Measurements from ENCODE around the gene BPGM. TPM values are rescaled to one million over a fixed set of nuclear protein-coding genes. Genes with fewer than 3 reads are reported as not detected.

The BPGM gene
- total and polyA plus RNA-seq, 7 donors: 10.1 to 55.7 (median 14.9) TPM

DNA sequence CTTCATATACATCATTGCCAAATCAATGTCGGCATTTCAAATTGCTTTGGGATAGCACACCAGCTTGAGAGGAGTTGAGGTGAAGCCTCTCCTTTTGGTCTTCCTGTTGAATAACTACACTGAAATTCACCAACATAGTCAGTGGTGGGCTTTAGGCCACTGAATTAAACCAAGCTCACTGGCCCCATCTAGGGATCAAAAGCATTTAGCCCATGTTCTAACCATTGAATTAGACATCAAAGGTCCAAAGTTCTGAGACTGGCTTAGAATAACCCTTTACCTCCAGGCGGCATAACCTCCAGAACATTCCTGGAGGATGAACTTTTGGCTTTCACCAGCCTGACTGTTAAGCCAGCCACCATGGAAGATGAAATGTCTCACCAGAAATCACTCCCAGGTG is 54.6 kb downstream of the BPGM start:
- ATAC-seq (peak in 2 of 4 donors; percentile 56 to 66), DNase-seq (no peak)
- no peaks in the 10 kb centered on the region for H3K36me3 ChIP-seq (ENCODE audit: insufficient read depth in 1 of 2, low read depth in 1 of 2)
- H3K4me1 ChIP-seq: no peaks in the 10 kb centered on the region
- no peaks in the 10 kb centered on the region for H3K27me3 ChIP-seq (ENCODE audit: insufficient read depth in 3 of 3, low read length in 2 of 3)
- WGBS, 3 donors: 62 to 77% (median 63%) methylated on average over 2 of the region's 2 CpGs
- no peak overlapping the region for H3K27ac ChIP-seq
- no peaks in the 10 kb centered on the region for H3K9me3 ChIP-seq
- intact Hi-C loops (cut with DNase I): loop anchor here (5.0 to 10.0 kb wide), 2 partner anchors 66 to 69 kb away; no protein-coding TSS in a partner anchor
- TF ChIP-seq, protein P1, sequence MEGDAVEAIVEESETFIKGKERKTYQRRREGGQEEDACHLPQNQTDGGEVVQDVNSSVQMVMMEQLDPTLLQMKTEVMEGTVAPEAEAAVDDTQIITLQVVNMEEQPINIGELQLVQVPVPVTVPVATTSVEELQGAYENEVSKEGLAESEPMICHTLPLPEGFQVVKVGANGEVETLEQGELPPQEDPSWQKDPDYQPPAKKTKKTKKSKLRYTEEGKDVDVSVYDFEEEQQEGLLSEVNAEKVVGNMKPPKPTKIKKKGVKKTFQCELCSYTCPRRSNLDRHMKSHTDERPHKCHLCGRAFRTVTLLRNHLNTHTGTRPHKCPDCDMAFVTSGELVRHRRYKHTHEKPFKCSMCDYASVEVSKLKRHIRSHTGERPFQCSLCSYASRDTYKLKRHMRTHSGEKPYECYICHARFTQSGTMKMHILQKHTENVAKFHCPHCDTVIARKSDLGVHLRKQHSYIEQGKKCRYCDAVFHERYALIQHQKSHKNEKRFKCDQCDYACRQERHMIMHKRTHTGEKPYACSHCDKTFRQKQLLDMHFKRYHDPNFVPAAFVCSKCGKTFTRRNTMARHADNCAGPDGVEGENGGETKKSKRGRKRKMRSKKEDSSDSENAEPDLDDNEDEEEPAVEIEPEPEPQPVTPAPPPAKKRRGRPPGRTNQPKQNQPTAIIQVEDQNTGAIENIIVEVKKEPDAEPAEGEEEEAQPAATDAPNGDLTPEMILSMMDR (IDR thresholded peaks at IDR 0.05): peak; percentile 37
- H3K4me3 ChIP-seq: no peak overlapping the region

DNA sequence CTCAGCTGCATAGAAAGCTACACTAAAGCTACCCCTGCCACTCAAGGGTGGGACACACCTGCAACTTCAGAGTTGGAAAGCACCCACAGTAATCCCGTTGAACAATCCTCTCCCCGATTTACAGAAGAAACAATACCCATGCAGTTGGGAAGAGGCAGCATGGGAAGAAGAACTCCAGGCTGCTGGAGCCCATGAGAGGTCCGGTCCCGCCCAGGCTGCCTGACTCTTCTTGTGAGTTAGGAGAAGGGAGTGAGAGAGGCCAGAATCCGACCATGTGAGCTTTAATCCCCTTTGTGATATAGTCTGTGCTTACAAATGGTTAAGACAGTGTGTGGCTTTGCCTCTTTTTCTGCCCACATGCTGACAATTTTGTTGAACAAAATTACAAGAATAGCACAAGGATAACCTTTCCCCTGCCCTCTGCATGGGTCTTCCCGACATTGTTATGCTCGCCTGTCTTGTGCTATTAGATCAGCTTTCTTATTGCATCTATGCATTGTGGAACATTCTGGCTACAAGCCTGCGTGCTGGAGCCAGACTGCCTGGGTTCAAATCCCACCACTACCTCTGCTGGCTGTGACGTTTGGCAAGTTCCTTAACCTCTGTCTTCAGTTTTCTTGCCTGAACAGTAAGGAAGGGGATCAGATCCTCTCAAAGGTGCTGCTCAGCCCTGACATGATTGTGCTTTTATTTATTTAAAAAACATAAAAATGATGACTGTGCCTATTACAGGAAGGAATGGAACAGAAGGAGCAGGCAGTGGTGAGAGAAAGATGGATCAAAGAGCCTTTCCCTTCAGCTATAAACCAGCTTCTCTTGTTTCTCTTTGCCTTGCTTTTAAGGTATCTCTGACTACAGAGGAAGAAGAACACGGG is 56.0 kb downstream of the BPGM start:
- Histone ChIP-seq H3K4me3 (no peak overlapping the region), H3K36me3 (ENCODE audit: insufficient read depth in 1 of 2, low read depth in 1 of 2) (no peaks in the 10 kb centered on the region), H3K4me1 (no peaks in the 10 kb centered on the region), H3K27ac (no peak overlapping the region), H3K27me3 (ENCODE audit: insufficient read depth in 3 of 3, low read length in 2 of 3) (no peaks in the 10 kb centered on the region), H3K9me3 (no peaks in the 10 kb centered on the region)
- ATAC-seq (no peak), DNase-seq (no peak)
- WGBS, 3 donors: 69 to 71% (median 71%) methylated on average over 10 of the region's 10 CpGs
- TF ChIP-seq, protein P1 (IDR thresholded peaks at IDR 0.05): no peak
- intact Hi-C loops (cut with DNase I): loop anchor here (5.0 to 10.0 kb wide), 2 partner anchors 68 to 70 kb away; no protein-coding TSS in a partner anchor

DNA sequence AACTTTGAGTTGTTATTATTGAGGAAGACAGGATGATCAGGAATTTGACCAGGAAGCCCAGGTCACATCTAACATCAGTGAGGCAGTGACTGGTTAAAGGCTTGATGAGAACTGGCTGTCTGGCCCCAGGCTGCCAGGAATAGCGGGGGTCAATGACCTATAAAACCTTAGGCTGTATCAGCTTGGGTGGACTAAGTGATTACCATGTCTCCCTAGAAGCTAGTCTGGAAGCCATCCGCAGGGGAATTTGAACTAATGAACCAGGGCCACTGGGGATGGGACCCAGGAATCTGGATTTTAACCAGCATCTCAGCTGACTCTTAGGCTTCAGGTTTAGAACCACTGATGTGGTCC is 56.6 kb downstream of the BPGM start:
- no peak for ATAC-seq
- no peaks in the 10 kb centered on the region for H3K27me3 ChIP-seq (ENCODE audit: insufficient read depth in 3 of 3, low read length in 2 of 3)
- H3K27ac ChIP-seq: no peak overlapping the region
- no peaks in the 10 kb centered on the region for H3K4me1 ChIP-seq
- 81 to 95% (median 92%) methylated on average over 2 of the region's 2 CpGs for whole genome bisulfite sequencing, 3 donors
- DNase-seq: no peak
- no peaks in the 10 kb centered on the region for H3K9me3 ChIP-seq
- intact Hi-C loops (cut with DNase I): loop anchor here (5.0 to 10.0 kb wide), 2 partner anchors 68 to 71 kb away; no protein-coding TSS in a partner anchor
- H3K4me3 ChIP-seq: no peak overlapping the region
- TF ChIP-seq, protein P1 (IDR thresholded peaks at IDR 0.05): no peak
- no peaks in the 10 kb centered on the region for H3K36me3 ChIP-seq (ENCODE audit: insufficient read depth in 1 of 2, low read depth in 1 of 2)

DNA sequence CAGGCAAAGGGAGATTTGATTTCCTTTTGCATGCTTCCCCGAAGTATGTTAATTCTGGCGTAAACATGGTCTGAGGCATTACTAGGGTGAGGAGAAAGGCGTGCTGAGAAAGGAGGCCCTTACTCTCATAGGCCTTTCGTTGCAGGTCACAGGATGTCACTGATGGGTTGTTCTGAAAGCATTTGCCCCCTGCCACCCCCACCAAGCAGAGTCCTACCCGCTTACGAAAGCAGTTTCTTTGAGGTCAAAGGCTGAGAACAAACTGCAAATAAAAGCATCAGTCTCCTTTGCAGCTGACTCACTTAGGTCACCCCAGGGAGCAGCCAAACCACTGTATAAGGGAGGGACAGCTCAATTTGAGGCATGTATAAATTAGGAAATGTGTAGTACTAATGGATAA is 57.1 kb downstream of the BPGM start:
- TF ChIP-seq, protein P1 (IDR thresholded peaks at IDR 0.05): no peak
- no peaks in the 10 kb centered on the region for H3K9me3 ChIP-seq
- H3K4me3 ChIP-seq: no peak overlapping the region
- H3K27me3 ChIP-seq (ENCODE audit: insufficient read depth in 3 of 3, low read length in 2 of 3): no peaks in the 10 kb centered on the region
- intact Hi-C loops (cut with DNase I): loop anchor here (5.0 to 10.0 kb wide), 2 partner anchors 69 to 71 kb away; no protein-coding TSS in a partner anchor
- no peaks in the 10 kb centered on the region for H3K4me1 ChIP-seq
- WGBS, 3 donors: 63 to 83% (median 66%) methylated on average over 6 of the region's 6 CpGs
- no peak for DNase-seq
- H3K36me3 ChIP-seq (ENCODE audit: insufficient read depth in 1 of 2, low read depth in 1 of 2): no peaks in the 10 kb centered on the region
- no peak overlapping the region for H3K27ac ChIP-seq
- peak in 1 of 4 donors; percentile 27 for ATAC-seq

Measured in psoas muscle (tissue), 8 donors.